Astrocyte of the hippocampus (primary cell): ENCODE measurements around the gene LYST.
"Not testable (repeated sequence)": the region's sequence is repeated elsewhere in the genome, so short reads cannot be mapped to it uniquely, and the experiment has no call there.

Experiments used
- DNase-seq: peaks from one replicate; pipeline ENCODE4 v3.0.0; 2011; ENCODE audit warnings: low read depth, low spot score

Gene LYST

GRCh38 chr1:235659186-235659771 is 207.4 kb downstream of the LYST start:
- no peak for DNase-seq

GRCh38 chr1:235657747-235658526 is 208.8 kb downstream of the LYST start:
- no peak for DNase-seq

GRCh38 chr1:235657269-235657668 is 209.4 kb downstream of the LYST start:
- no peak for DNase-seq

DNA sequence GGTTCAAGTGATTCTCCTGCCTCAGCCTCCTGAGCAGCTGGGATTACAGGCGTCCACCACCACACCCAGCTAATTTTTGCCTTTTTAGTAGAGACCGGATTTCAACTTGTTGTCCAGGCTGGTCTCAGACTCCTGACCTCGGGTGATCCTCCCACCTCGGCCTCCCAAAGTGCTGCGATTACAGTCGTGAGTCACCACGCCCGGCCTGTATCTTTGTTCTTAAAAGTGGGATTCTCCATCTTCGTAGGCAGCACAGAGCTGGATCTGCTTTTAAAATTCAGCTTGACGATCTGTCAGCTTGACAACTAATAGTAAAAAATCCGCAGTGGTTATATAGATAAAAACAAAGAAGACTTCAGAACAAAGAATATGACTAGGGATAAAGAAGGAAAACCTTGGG is 214.3 kb downstream of the LYST start:
- DNase-seq = no peak

DNA sequence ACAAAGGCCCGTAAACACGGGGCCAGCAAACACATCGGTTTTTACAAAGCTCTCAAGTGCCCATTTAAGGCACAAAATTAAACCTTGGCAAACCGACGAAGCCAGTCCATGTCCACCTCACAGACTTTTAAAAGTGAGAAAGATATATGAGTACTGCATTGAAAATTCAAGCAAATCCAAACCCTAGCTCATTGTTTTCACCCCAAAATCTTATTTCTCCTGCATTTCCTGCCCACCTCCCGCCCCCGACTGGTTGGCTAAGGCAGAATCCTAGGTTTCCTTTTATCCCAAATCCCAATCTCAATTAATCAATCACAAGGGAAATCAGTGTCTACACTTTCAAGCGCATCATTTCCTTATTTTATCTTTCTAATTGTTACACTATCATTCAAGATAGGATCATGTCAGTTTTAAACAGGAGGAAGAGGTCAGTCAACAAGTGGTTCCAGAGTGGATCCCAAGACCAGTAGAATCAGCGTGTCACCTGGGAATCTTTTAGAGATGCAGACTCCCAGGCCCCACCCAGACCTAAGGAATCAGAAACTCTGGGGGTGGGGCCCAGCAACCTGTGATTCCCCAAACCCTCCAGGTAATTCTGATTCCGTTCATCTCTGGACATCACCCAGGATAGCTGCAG is 215.4 kb downstream of the LYST start:
- no peak for DNase-seq

DNA sequence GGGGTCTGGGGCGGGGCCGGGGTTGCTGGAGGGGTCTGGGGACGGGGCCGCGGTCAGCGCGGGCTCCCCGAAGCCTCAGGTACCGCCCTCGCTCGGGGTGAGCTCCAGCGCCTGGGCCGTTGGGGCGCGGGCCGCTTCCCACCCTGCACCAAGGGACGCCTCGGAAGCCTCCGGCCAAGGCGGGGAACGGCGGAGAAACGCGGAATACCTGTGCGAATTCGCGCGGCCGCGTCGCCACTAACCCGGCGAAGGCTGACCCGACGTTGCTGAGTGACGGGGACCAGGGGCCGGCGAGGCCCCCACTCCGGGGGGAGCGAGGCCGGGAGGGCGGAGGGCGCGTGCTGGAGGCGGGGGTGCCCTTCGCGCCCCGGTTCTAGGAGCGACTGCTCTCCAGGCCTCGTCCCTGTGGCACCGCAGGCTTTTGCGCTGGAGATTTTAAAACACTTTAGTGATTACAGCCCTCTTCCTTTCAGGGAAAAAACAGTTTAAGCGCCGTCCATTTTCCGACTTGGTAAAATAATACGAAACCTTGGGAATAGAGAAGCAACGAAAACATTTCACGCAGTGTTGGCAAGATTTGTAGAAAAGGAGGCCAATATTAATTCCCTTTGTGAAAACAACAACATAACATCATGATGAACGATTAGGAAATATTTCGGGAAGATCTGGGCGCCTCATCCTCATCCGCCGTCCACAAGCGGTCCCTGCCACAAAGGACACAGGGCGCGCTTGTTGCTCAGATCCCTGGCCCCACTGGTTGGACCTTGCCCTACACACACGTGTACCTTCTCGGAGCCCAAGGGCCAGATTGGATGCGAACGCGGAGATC is 216.2 kb downstream of the LYST start:
- peak; percentile 50 for DNase-seq

DNA sequence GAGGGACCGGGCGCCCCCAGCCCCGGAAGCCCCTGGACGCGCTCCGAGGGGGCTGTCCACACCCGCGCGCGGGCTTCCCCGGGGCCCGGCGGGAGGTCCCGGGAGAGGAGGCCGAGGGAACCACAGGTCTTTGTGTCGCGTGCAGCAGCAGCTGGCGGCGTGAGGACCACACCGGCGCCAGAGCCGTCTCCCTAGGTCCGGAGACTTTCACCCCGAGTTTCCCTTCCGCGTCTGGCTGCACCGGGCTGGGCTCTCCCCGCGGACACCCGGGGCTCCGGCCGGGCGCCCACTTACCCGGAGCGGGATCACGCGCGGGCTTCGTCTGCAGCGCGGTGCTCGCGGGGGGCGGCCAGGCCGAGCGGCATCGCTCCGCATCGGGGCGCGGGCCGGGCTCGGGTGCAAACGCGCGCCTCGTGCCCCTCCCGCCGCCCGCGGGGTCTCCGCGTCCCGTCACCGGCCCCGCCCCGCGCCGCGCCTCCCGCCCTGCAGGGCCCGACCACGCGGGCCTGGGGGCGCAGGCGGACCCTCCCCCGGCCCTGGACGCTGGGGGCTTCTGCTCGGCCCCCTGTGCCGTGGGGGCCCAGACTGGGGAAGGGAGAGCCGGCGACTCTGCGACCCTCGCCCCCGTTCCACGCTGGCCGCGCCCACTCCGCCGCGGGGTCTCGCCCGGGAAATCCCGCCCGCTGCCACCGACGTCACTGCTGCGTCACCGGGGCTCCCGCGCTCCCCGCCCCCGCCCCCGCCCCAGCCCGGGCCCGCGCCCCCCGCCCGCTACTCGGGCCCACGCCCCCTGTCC is 217.1 kb downstream of the LYST start, which contains the start of gene GNG4:
TSS of gene GNG4 (minus strand) at position 417 of the 796 bp plus-strand sequence. CDS start 65,946 bp downstream, outside the sequence.
- DNase-seq = peak; percentile 60

GRCh38 chr1:235648954-235649367 is 217.7 kb downstream of the LYST start:
- DNase-seq = peak; percentile 91

GRCh38 chr1:235648407-235648907 is 218.2 kb downstream of the LYST start:
- DNase-seq = no peak

GRCh38 chr1:235647537-235647936 is 219.2 kb downstream of the LYST start:
- DNase-seq = not testable (repeated sequence)

DNA sequence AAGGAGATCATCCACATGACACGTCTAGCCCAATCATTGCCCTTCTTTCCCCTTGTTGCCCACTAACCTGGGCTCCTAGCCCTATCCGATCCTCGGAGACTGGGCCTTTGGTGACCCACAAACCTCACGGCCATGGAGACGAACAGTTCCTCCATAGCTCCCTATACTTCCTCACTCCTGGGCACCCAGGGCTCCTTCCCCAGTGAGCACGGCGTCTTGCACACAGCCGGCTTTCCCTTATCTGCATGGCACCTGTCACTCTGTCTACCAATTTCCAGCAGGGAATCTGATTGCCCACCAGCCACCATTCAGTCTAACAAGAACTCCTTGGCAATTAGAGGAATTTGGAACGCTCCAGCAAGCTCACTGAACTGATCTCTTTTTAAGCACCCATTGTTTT is 220.2 kb downstream of the LYST start:
- DNase-seq = no peak

DNA sequence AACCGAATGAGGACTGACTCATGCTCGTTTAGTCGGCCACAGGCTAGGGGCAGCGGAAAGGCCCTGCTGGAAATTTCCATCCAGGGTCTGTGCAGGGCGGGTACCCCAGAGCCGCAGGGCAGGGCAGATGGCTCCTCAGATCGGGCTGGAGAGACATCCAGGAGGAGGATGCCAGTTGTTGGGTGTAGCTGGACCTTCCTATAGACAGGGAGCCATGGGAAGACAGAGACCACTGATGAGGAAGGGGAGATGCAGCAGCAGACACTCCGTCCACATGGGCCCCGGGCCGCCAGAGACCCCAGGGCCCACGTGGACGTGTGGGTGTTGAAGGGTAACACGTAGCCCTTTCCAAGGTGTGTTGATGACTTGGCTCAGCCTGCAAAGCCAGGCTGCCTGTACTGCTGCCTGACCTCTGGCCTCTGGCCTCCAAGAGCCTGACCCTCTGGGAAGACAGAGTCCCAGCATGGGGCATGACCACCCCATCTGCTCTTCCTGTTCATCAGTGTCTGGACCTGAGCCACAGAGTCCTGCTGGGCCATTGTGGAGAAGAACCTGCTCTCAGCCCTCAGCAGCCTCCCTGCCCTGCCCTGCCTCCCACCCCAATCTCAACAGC is 221.9 kb downstream of the LYST start:
- no peak for DNase-seq

DNA sequence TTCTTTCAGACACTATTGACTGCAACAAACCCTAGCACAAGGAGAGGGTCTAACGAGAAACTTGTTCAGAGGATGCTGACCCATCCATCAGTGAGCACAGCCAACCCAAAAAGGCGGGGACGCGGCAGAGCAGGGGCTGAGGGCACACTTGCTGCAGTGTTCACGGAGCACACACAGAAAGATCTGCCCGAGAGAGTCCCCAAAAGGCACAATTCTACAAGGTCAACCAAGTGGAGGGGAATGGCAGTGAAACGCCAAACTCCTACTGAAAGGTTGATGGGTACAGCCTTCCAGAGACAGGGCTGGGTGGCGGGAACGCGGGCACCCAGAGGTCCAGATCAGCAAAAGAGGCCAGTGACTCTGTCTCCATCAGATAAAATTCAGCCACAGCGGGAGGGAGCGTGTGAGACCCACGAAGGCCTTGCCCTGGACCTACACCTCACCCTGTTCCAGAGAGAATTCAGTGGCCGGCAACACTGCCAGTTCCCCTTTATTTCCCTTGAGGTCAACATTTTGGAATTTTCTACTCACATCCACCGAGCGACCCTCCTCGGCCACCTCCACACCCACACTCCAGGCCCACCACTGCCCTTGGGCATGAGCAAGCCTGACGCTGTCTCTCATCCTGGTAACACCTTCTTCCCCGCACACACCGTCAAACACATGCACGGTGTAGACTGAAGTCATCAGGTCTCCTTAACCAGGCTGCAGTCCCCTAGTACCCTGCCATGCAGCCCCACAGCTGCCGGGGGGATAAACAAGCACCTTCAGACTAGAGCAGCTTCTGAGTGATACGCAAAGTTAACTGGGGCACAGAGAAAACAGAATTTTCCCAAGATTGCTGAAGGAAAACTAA is 222.6 kb downstream of the LYST start:
- no peak for DNase-seq

DNA sequence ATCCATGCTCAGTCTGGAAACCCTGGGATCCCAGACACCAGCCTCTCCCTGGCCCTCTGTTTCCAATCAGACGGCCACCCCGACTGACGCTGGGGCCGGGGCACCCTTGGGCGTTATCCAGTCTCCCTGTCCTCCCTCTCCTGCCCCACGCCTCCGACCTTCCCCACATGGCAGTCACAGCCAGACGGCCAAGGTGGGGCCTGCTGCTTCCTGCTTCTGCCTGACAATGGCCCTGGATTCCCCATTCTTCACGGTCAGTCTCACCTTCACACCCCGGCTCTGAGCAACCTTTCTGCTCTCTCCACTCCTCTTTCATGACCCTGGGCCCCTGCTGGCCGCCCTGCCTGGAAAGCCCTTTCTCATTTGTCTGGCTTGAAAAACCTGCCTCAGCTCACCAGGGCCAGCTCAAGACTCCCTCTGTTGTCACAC is 223.7 kb downstream of the LYST start:
- no peak for DNase-seq

GRCh38 chr1:235642011-235642942 is 224.4 kb downstream of the LYST start:
- peak; percentile 76 for DNase-seq

GRCh38 chr1:235640580-235640979 is 226.1 kb downstream of the LYST start:
- no peak for DNase-seq

GRCh38 chr1:235639226-235640205 is 227.2 kb downstream of the LYST start:
- no peak for DNase-seq
